Mesodermal cell (in vitro differentiated cells): ENCODE results near the gene PCNX2.
"Not testable (repeated sequence)": the region's sequence is repeated elsewhere in the genome, so short reads cannot be mapped to it uniquely, and the experiment has no call there.

Experiments
- H3K27ac ChIP-seq: 2 replicates; pipeline ENCODE4 v1.7.0; 2013; ENCODE audit warnings: mild to moderate bottlenecking, low read depth, low read length, moderate library complexity; ENCODE audit not compliant: severe bottlenecking
- H3K36me3 ChIP-seq: 2 replicates; pipeline ENCODE4 v1.7.1; 2013; ENCODE audit warnings: mild to moderate bottlenecking, low read length, moderate library complexity; ENCODE audit not compliant: control insufficient read depth, insufficient read depth
- H3K4me1 ChIP-seq: one replicate; pipeline ENCODE4 v1.7.1; 2013; ENCODE audit warnings: mild to moderate bottlenecking, low read length; ENCODE audit not compliant: insufficient read depth, control insufficient read depth, poor library complexity, severe bottlenecking
- H3K4me3 ChIP-seq: 2 replicates; pipeline ENCODE4 v1.7.0; 2013; ENCODE audit warnings: low read length, control low read depth, mild to moderate bottlenecking; ENCODE audit not compliant: insufficient read depth, poor library complexity, severe bottlenecking; ENCODE audit errors: extremely low read depth
- H3K9me3 ChIP-seq: 2 replicates; pipeline ENCODE4 v1.7.1; 2013; ENCODE audit warnings: mild to moderate bottlenecking, low read length, moderate library complexity; ENCODE audit not compliant: control insufficient read depth
- WGBS, 2 experiments: methylation state at CpG; one replicate each; pipeline ENCODE4 v1.1.5; 2013; ENCODE audit warnings: missing lambda C conversion rate in 2 of 2; ENCODE audit not compliant: insufficient coverage in 2 of 2; 5-methylcytosine and 5-hydroxymethylcytosine counted together

The PCNX2 gene

GRCh38 chr1:233015965-233016364 lies 279.6 kb downstream of the PCNX2 start:
- no peaks in the 10 kb centered on the region for H3K9me3 ChIP-seq
- no peaks in the 10 kb centered on the region for H3K36me3 ChIP-seq
- peaks cover 12% of the 10 kb centered on the region for H3K4me1 ChIP-seq
- 100% methylated on average over 1 to 2 of the region's 2 CpGs for WGBS, 2 experiments
- no peak overlapping the region for H3K27ac ChIP-seq
- H3K4me3 ChIP-seq, result no peak overlapping the region

GRCh38 chr1:233012021-233012420 lies 283.5 kb downstream of the PCNX2 start:
- Histone ChIP-seq H3K9me3 (no peaks in the 10 kb centered on the region), H3K4me3 (no peak overlapping the region), H3K4me1 (no peaks in the 10 kb centered on the region), H3K27ac (no peak overlapping the region), H3K36me3 (no peaks in the 10 kb centered on the region)
- WGBS, 2 experiments, result no CpG with 5 or more reads among the region's 1 CpG

- Histone ChIP-seq H3K27ac (no peak overlapping the region), H3K4me3 (no peak overlapping the region), H3K36me3 (no peaks in the 10 kb centered on the region), H3K9me3 (no peaks in the 10 kb centered on the region), H3K4me1 (peaks cover 4% of the 10 kb centered on the region)
- 78 to 86% methylated on average over 1 of the region's 3 CpGs for WGBS, 2 experiments
Measured at GRCh38 chr1:233010146-233010545, 285.4 kb downstream of the PCNX2 start.

GRCh38 chr1:233006541-233006973 lies 289.0 kb downstream of the PCNX2 start:
- H3K9me3 ChIP-seq, result no peaks in the 10 kb centered on the region
- H3K36me3 ChIP-seq, result no peaks in the 10 kb centered on the region
- H3K4me1 ChIP-seq, result peaks cover 4% of the 10 kb centered on the region
- no peak overlapping the region for H3K4me3 ChIP-seq
- H3K27ac ChIP-seq, result no peak overlapping the region
- 90 to 93% methylated on average over 2 to 3 of the region's 3 CpGs for WGBS, 2 experiments

- 89 to 100% methylated on average over 4 of the region's 6 CpGs for WGBS, 2 experiments
Measured at GRCh38 chr1:233006108-233006507, 289.4 kb downstream of the PCNX2 start.

GRCh38 chr1:233005703-233006102 lies 289.8 kb downstream of the PCNX2 start:
- Histone ChIP-seq H3K4me1 (peaks cover 4% of the 10 kb centered on the region), H3K4me3 (no peak overlapping the region), H3K9me3 (no peaks in the 10 kb centered on the region), H3K36me3 (no peaks in the 10 kb centered on the region), H3K27ac (no peak overlapping the region)
- WGBS, 2 experiments, result 80 to 81% methylated on average over 5 to 6 of the region's 8 CpGs

More at GRCh38 chr1:233006108-233006507, 289.4 kb downstream of the PCNX2 start:
- Histone ChIP-seq H3K4me3 (no peak overlapping the region), H3K36me3 (no peaks in the 10 kb centered on the region), H3K27ac (no peak overlapping the region), H3K9me3 (no peaks in the 10 kb centered on the region), H3K4me1 (peaks cover 4% of the 10 kb centered on the region)

- Histone ChIP-seq H3K4me1 (peaks cover 4% of the 10 kb centered on the region), H3K4me3 (no peak overlapping the region), H3K27ac (no peak overlapping the region), H3K36me3 (peaks cover under 1% of the 10 kb centered on the region), H3K9me3 (no peaks in the 10 kb centered on the region)
- WGBS, 2 experiments, result 81 to 95% methylated on average over 3 to 4 of the region's 5 CpGs
Measured at GRCh38 chr1:233005156-233005555, 290.4 kb downstream of the PCNX2 start.

- WGBS, 2 experiments, result 92 to 98% methylated on average over 4 to 6 of the region's 9 CpGs
- Histone ChIP-seq H3K4me3 (no peak overlapping the region), H3K4me1 (peaks cover 4% of the 10 kb centered on the region), H3K9me3 (no peaks in the 10 kb centered on the region), H3K36me3 (peaks cover 6% of the 10 kb centered on the region), H3K27ac (no peak overlapping the region)
Measured at GRCh38 chr1:233004451-233004850, 291.1 kb downstream of the PCNX2 start.

- 97% methylated on average over 3 of the region's 5 CpGs; no CpG with 5 or more reads in 1 of the 2 experiments for WGBS, 2 experiments
- H3K4me3 ChIP-seq, H3K27ac ChIP-seq, H3K4me1 ChIP-seq, H3K9me3 ChIP-seq: not testable (repeated sequence)
- H3K36me3 ChIP-seq, result peaks cover 13% of the 10 kb centered on the region
Measured at GRCh38 chr1:233003638-233004037, 291.9 kb downstream of the PCNX2 start.

- WGBS, 2 experiments, result 95 to 98% methylated on average over 10 to 16 of the region's 16 CpGs
- peaks cover 18% of the 10 kb centered on the region for H3K36me3 ChIP-seq
- no peak overlapping the region for H3K4me3 ChIP-seq
Measured at GRCh38 chr1:232999956-233000625, 295.4 kb downstream of the PCNX2 start.

GRCh38 chr1:232998646-232999045 lies 296.9 kb downstream of the PCNX2 start:
- WGBS, 2 experiments, result 83% methylated on average over 1 of the region's 3 CpGs; no CpG with 5 or more reads in 1 of the 2 experiments
- no peak overlapping the region for H3K27ac ChIP-seq
- H3K36me3 ChIP-seq, result peaks cover 24% of the 10 kb centered on the region
- H3K4me3 ChIP-seq, result no peak overlapping the region
- peaks cover 6% of the 10 kb centered on the region for H3K9me3 ChIP-seq
- no peaks in the 10 kb centered on the region for H3K4me1 ChIP-seq

More at GRCh38 chr1:232999956-233000625, 295.4 kb downstream of the PCNX2 start:
- Histone ChIP-seq H3K27ac (no peak overlapping the region), H3K9me3 (no peaks in the 10 kb centered on the region), H3K4me1 (no peaks in the 10 kb centered on the region)
